Measurements from ENCODE around the gene OR2T3. TPM values are rescaled to one million over a fixed set of nuclear protein-coding genes. Genes with fewer than 3 reads are reported as not detected.
"Not testable (repeated sequence)": the region's sequence is repeated elsewhere in the genome, so short reads cannot be mapped to it uniquely, and the experiment has no call there.

The OR2T3 gene
- total RNA-seq, 4 donors from 2014 or later, result not detected

DNA sequence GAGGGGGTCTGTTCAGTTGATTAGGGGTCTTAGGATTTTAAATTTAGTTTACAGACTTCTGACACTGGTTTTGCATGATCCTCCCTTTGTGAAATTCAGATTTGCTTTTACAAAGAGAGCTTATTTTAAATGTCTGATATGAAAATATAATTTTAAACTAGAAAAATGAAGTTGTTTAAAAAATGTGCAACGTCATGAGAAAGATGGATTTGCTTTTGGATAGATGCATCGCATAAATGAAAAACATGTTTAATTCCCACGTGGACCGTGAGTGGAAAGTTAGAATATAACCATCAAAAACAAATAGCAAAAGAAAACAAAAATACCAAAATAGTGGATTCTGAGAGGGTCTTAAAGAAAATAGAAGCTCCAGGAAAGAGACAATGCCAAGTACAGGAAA is 2.0 kb upstream of the OR2T3 start:
- ATAC-seq, result no peak

DNA sequence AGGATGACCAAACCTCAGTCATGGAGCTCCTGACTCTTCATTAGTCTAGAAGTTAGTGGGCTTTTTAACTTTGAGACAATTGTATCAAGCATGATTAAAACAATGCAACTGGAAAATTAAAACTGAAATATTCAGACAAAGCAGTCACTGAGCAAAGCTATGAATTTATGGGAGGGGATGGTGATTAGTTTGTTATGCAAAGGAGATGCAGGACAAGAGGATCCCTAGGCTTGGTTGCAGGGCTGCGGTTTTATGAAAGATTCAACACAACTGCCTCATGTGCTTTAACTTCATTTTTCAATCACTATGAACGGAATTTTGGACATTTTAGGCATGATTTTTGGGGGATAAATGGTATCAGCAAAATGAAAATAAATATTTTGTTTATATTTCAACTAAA is 1.0 kb upstream of the OR2T3 start:
- ATAC-seq; H3K36me3 ChIP-seq; intact Hi-C loops (cut with DNase I; ENCODE audit: low total_unique reads); H3K27me3 ChIP-seq; H3K9me3 ChIP-seq; in situ Hi-C loops (cut with MboI; ENCODE audit: low sequenced_read_pairs in 4 of 4); H3K4me3 ChIP-seq; H3K27ac ChIP-seq; DNase-seq; H3K4me1 ChIP-seq: not testable (repeated sequence)

More for the DNA sequence above, 2.0 kb upstream of the OR2T3 start:
- Histone ChIP-seq H3K36me3 (no peaks in the 10 kb centered on the region), H3K9me3 (no peaks in the 10 kb centered on the region), H3K27ac (no peak overlapping the region), H3K4me3 (no peak overlapping the region), H3K27me3 (no peaks in the 10 kb centered on the region), H3K4me1 (no peaks in the 10 kb centered on the region)
- in situ Hi-C loops (cut with MboI; ENCODE audit: low sequenced_read_pairs in 4 of 4), result no loop called here
- intact Hi-C loops (cut with DNase I; ENCODE audit: low total_unique reads), result no loop called here
- DNase-seq, result no peak
- TF ChIP-seq POLR2A (IDR thresholded peaks at IDR 0.05), result no peak

DNA sequence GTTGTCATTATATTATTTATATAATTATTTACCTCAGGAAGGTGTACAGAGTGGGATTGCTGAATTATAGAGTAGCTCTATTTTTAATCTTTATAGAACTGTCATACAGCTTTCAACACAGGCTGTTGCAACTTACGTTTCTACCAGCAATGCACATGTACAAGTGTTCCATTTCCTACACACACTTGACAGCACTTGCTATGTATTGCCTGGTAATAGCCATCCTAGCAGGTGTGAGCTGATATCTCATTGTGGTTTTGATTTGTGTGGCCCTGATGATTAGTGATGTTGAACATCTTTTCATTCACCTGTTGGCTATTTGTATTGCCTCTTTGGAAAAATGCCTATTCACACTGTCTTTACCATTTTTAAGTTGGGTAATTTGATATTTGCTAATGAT is 2.5 kb downstream of the OR2T3 start:
- DNase-seq; H3K9me3 ChIP-seq; ATAC-seq; H3K4me1 ChIP-seq; intact Hi-C loops (cut with DNase I; ENCODE audit: low total_unique reads); H3K27me3 ChIP-seq; H3K27ac ChIP-seq; H3K36me3 ChIP-seq; H3K4me3 ChIP-seq; in situ Hi-C loops (cut with MboI; ENCODE audit: low sequenced_read_pairs in 4 of 4): not testable (repeated sequence)

DNA sequence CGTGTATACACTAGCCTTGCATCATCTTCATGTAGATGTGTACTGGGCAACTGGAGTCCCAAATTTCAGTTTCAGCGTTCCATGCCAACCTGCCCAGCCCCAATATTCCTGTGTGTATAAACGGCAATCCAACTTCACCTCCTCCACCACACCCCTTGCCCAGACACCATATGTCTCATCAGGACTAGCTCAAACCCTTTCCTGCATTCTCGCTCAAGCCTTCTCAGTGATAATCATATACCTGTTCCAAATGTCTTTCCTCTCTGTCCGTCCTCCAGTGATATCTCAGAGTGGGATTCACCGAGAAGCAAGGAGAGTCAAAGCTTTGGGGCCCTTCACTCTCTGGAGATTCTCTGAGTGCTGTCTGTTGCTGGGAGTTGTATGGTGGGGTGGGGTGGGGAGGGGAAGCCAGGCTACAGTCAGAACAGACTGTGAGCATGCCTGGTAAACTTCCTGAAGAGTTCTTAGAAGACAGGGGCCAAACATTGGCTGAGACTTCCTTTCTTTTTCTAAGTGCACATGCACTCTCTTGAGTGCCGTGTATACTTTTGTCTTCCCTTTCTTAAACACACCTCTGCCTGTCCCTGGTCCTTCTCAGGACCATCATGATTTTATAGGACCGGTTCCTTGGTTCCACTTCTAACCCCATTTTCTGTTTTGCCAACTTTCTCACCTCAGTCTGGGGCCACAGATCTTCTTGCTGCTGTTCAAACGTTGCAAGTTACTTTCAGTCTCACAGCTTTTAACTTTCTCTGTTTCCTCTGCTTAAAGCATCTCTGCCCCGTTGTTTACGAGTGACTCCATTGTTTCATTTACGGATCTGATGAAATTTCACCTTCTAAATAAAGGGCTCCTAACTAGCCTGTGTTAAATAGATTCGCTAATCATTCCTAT is 8.8 kb downstream of the OR2T3 start:
- DNase-seq; H3K9me3 ChIP-seq; H3K4me3 ChIP-seq; ATAC-seq; H3K27ac ChIP-seq; H3K27me3 ChIP-seq; intact Hi-C loops (cut with DNase I; ENCODE audit: low total_unique reads); in situ Hi-C loops (cut with MboI; ENCODE audit: low sequenced_read_pairs in 4 of 4); H3K4me1 ChIP-seq; H3K36me3 ChIP-seq: not testable (repeated sequence)

DNA sequence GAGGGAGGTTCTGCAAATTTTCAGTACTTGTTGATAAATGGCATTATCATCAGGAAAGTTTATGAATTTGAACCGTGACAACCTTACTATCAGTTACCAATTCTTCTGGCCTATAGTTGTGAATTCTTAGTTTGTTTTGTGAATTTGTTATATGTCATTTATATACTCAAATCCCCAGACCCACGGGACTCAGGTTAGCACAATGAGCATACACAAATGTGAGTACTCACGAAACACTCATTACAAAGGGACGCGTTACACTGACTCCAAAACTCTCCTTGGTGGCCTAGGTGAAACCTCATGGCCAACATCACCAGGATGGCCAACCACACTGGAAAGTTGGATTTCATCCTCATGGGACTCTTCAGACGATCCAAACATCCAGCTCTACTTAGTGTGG is 15.1 kb downstream of the OR2T3 start, which contains the start of gene OR2T5:
TSS of gene OR2T5 (plus strand) at position 301 of the 400 bp plus-strand sequence. CDS start at position 301, 0 bp downstream.
- intact Hi-C loops (cut with DNase I; ENCODE audit: low total_unique reads); H3K9me3 ChIP-seq; H3K36me3 ChIP-seq; ATAC-seq; H3K4me1 ChIP-seq; in situ Hi-C loops (cut with MboI; ENCODE audit: low sequenced_read_pairs in 4 of 4); DNase-seq; H3K27me3 ChIP-seq; H3K27ac ChIP-seq; H3K4me3 ChIP-seq: not testable (repeated sequence)

DNA sequence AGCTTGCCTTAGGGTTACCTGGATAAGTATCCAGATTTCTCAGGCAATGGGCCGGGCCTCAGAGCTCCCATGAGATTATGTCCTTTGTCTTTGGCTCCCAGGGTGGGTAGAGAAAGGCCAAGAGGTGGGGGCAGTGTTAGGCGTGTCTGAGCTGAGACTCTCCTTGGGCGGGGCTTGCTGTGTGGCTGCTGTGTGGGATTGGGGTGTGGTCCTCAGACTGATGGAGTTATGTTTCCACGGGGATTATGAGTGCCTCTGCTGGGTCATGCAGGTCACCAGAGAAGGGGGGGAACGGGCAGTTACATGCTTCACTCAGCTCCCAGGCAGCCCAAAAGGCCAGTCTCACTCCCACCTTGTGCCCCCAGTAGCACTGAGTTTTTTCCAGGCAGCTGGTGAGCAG is 23.5 kb downstream of the OR2T3 start:
- in situ Hi-C loops (cut with MboI; ENCODE audit: low sequenced_read_pairs in 4 of 4), result not testable (repeated sequence)

DNA sequence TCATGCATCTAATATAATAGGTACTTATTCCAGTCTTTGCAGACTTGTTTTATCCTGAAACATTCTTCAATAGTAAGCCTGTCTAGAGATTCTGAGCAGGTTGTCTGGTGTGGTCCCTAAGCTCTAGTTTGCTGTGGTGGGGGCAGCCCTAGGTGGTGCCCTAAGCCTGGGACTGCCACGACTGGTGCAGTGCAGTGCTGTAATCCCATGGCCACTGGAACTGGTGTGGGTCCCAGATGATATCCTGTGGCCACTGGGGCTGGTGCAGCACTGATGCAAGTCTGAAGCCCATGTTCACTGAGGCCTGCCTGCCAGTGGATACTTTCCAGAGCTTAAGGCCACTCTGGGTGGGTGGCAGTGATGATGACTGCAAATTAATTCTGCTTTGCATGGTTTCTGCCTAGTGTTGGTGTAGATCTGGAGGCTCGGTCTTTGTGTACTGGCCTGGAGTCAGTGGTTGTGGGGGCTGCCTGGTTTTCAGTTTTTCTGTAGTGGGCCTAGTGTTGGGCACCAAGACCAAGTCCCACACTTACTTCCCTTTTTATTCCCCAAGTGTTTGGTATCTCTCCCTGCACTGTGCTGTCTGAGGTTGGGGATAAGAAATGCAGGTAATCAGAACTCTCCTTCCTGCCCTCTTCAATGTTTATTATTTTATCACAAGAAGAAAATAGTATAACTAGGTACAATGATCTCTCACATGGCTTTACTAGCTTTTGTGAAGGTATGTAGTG is 27.3 kb downstream of the OR2T3 start:
- in situ Hi-C loops (cut with MboI; ENCODE audit: low sequenced_read_pairs in 4 of 4); H3K4me3 ChIP-seq; DNase-seq; H3K36me3 ChIP-seq; H3K9me3 ChIP-seq; ATAC-seq; H3K27ac ChIP-seq; H3K4me1 ChIP-seq; H3K27me3 ChIP-seq; intact Hi-C loops (cut with DNase I; ENCODE audit: low total_unique reads): not testable (repeated sequence)

More for the DNA sequence above, 23.5 kb downstream of the OR2T3 start:
- H3K27ac ChIP-seq; H3K36me3 ChIP-seq; DNase-seq; H3K27me3 ChIP-seq; H3K9me3 ChIP-seq; H3K4me3 ChIP-seq; H3K4me1 ChIP-seq; intact Hi-C loops (cut with DNase I; ENCODE audit: low total_unique reads); ATAC-seq: not testable (repeated sequence)

- ATAC-seq; H3K27ac ChIP-seq; H3K9me3 ChIP-seq; H3K36me3 ChIP-seq; DNase-seq; intact Hi-C loops (cut with DNase I; ENCODE audit: low total_unique reads); H3K4me3 ChIP-seq; H3K27me3 ChIP-seq; in situ Hi-C loops (cut with MboI; ENCODE audit: low sequenced_read_pairs in 4 of 4); H3K4me1 ChIP-seq: not testable (repeated sequence)
These were observed 34.6 kb downstream of the OR2T3 start, which contains the start of gene OR2G6 for GRCh38 chr1:248507773-248508172. Gene OR2G6, plus strand, starts transcription at chr1:248508073. Its CDS starts 13,574 bp downstream, at chr1:248521647.

GRCh38 chr1:248510217-248510616 is 37.1 kb downstream of the OR2T3 start:
- H3K4me1 ChIP-seq; intact Hi-C loops (cut with DNase I; ENCODE audit: low total_unique reads); H3K9me3 ChIP-seq; H3K36me3 ChIP-seq; DNase-seq; H3K4me3 ChIP-seq; H3K27me3 ChIP-seq; in situ Hi-C loops (cut with MboI; ENCODE audit: low sequenced_read_pairs in 4 of 4); H3K27ac ChIP-seq; ATAC-seq: not testable (repeated sequence)
